ENCODE results near the gene DSCAML1. TPM values are rescaled to one million over a fixed set of nuclear protein-coding genes. Genes with fewer than 3 reads are reported as not detected.

DSCAML1 gene
- total RNA-seq, 1 donor from 2014 or later: 0.95 TPM

- Histone ChIP-seq H3K27ac (no peak overlapping the region), H3K36me3 (no peaks in the 10 kb centered on the region), H3K4me3 (no peak overlapping the region), H3K27me3 (ENCODE audit: low read depth) (no peaks in the 10 kb centered on the region), H3K9me3 (no peaks in the 10 kb centered on the region), H3K4me1 (no peaks in the 10 kb centered on the region)
- TF ChIP-seq CTCF (IDR thresholded peaks at IDR 0.05): no peak
- intact Hi-C loops (cut with DNase I): no loop called here
- DNase-seq (peak; percentile 7), ATAC-seq (no peak)
Observed at GRCh38 chr11:117544130-117544800, 252.8 kb downstream of the DSCAML1 start.

GRCh38 chr11:117541211-117541610, 255.8 kb downstream of the DSCAML1 start:
- Histone ChIP-seq H3K4me1 (no peaks in the 10 kb centered on the region), H3K9me3 (no peaks in the 10 kb centered on the region), H3K27ac (no peak overlapping the region), H3K36me3 (no peaks in the 10 kb centered on the region), H3K4me3 (no peak overlapping the region), H3K27me3 (ENCODE audit: low read depth) (no peaks in the 10 kb centered on the region)
- TF ChIP-seq CTCF (IDR thresholded peaks at IDR 0.05): no peak
- intact Hi-C loops (cut with DNase I): no loop called here
- DNase-seq (no peak), ATAC-seq (no peak)

- intact Hi-C loops (cut with DNase I): no loop called here
Observed at GRCh38 chr11:117538263-117539135, 258.5 kb downstream of the DSCAML1 start.

GRCh38 chr11:117535850-117536411, 261.1 kb downstream of the DSCAML1 start:
- H3K9me3 ChIP-seq: no peaks in the 10 kb centered on the region
- H3K4me1 ChIP-seq: no peaks in the 10 kb centered on the region
- H3K36me3 ChIP-seq: no peaks in the 10 kb centered on the region
- DNase-seq (no peak), ATAC-seq (no peak)
- no peak for TF ChIP-seq CTCF (IDR thresholded peaks at IDR 0.05)
- H3K4me3 ChIP-seq: no peak overlapping the region
- H3K27me3 ChIP-seq (ENCODE audit: low read depth): no peaks in the 10 kb centered on the region
- intact Hi-C loops (cut with DNase I): no loop called here
- H3K27ac ChIP-seq: no peak overlapping the region

More at GRCh38 chr11:117538263-117539135, 258.5 kb downstream of the DSCAML1 start:
- Histone ChIP-seq H3K4me1 (no peaks in the 10 kb centered on the region), H3K36me3 (no peaks in the 10 kb centered on the region), H3K27ac (no peak overlapping the region), H3K27me3 (ENCODE audit: low read depth) (no peaks in the 10 kb centered on the region), H3K9me3 (no peaks in the 10 kb centered on the region), H3K4me3 (no peak overlapping the region)
- TF ChIP-seq CTCF (IDR thresholded peaks at IDR 0.05): no peak
- no peak for ATAC-seq
- no peak for DNase-seq

- DNase-seq: peak; percentile 56
- Histone ChIP-seq H3K36me3 (no peaks in the 10 kb centered on the region), H3K4me3 (no peak overlapping the region), H3K27me3 (ENCODE audit: low read depth) (no peaks in the 10 kb centered on the region), H3K9me3 (no peaks in the 10 kb centered on the region), H3K4me1 (no peaks in the 10 kb centered on the region), H3K27ac (no peak overlapping the region)
- intact Hi-C loops (cut with DNase I): no loop called here
- TF ChIP-seq CTCF (IDR thresholded peaks at IDR 0.05): no peak
- ATAC-seq: peak; percentile 44 to 76
Observed at GRCh38 chr11:117535201-117535849, 261.7 kb downstream of the DSCAML1 start.

Data from lower lobe of right lung (tissue), 2 donors.